GM18520 (cell line): Measurements from ENCODE around the gene TBC1D7.
"Not testable (repeated sequence)": the region's sequence is repeated elsewhere in the genome, so short reads cannot be mapped to it uniquely, and the experiment has no call there.

Source experiments
- ATAC-seq: cut with Tn5 transposase; IDR thresholded peaks from one replicate; pipeline ENCODE4 v1.9.1; 2021; ENCODE audit not compliant: unreplicated experiment

The TBC1D7 gene

DNA sequence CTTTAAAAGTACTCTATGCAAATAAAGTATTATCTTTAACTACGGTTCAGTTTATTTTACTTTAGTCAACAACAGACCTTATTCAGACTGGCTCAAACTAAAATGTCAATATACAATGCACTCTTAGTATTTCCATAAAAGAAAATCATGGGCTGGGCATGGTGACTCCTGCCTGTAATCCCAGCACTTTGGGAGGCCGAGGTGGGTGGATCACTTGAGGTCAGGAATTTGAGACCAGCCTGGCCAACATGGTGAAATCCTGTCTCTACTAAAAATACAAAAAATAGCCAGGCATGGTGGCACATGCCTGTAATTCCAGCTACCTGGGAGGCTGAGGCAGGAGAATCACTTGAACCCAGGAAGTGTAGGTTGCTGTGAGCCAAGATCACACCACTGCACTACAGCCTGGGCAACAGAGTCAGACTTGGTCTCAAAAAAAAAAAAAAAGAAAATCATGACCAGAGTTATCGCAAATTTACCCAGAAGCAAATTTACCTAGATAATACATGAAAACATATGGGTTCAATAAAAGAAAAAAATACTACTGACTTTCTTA lies 2.2 kb downstream of the TBC1D7 start:
- not testable (repeated sequence) for ATAC-seq

DNA sequence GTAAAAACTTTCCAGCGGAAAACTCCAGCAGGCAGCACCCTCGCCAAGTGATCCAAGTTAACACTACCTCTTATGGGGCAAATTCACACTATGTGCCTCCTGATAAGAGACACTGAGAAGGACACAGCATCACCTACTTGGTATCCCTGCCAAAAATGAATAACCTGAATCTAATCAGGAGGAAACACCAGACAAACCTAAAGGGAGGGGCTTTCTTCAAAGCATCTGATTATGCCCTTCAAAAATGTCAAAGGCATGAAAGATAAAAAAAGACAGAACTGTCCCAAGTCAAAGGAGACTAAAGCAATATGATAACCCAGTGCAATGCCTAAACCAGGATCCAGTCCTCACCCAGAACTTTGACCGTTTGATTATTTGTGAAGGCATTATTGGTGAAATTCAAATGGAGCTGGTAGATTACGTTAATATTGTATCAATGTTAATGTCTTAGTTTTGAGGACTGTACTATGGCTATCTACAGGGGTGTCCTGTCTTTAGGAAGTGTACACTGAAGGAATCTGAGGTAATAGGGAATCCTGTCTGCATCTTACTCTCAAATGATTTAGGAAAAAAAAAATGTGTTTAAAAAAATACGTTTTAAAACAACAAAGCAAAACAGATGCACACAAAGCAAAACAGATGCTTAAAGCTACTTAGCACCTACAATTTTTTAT lies 8.3 kb downstream of the TBC1D7 start:
- no peak for ATAC-seq

DNA sequence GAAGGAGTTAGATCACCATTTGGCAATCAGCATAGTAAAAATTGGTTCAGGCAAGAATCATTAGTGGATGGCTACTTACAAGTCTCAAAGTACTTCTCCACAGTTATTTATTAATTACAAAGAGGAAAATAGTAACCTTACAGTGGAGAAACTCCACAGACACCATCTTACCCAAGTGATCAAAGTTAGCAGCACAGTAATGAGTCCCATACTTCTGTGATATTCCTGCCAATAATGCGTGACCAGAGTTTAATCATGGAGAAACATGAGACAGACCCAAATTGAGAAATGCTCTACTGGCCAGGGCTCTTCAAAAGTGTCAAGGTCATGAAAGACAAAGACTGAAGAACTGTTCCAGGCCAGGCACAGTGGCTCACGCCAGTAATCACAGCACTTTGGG lies 9.5 kb downstream of the TBC1D7 start:
- ATAC-seq = no peak

GRCh38 chr6:13315896-13316295 lies 12.4 kb downstream of the TBC1D7 start:
- ATAC-seq = no peak

DNA sequence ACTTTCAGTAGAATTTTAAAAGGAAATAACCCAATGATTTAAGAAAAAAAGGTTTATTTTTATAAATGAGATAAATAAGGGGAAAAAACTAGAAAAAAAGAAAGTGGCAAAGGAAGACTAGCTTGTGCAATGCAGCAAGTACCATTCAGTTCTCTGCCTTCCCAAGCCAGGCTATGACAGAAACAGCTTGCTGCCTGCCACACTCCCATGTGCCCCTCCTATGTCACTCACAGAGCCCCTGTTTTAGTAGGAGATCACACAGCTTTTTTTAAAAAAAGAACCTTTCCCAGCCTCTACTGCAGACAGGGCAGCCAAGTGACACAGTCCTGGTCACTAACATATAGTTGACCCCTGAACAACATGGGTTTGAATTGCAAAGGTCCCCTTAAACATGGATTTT lies 13.5 kb downstream of the TBC1D7 start:
- no peak for ATAC-seq

- ATAC-seq = no peak
Observed at GRCh38 chr6:13311155-13311554, 17.2 kb downstream of the TBC1D7 start.

DNA sequence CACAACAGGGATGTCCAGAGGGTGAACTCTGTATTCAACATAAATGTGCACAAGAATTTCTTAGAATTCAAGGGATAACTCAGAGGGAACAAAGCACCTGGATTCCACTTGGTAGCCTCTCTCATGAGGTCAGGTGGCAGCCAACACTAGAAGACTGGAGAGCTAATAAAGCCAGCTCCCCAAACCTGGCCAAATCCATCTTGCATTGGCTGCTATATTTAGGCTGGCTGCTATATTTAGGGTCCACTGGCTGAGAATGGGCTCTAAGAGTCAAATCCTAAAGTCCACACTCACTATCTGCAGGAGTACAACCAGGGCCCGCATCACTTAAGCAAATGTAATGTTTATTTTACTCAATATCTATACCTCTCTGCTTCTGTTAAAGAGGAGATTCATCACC lies 20.0 kb downstream of the TBC1D7 start:
- no peak for ATAC-seq

- no peak for ATAC-seq
Observed at GRCh38 chr6:13307508-13307995, 20.8 kb downstream of the TBC1D7 start.

DNA sequence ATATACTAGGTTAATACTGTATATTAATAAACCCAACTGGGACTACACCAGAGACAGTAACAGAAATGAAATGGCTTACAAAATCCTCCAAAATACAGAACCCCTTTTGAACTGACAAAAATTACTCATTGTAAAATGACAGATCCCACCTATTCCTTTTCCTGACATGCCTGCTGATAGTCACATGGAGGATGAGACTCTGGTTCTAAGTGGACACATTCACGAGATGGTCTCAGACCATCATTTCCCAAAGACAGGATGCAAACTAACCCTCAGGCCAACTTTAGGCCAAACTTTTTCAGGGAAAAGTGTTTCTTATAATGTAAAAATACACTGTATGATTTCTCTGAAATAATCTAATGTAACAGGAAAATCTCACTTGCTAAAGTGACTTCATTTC lies 22.5 kb downstream of the TBC1D7 start:
- no peak for ATAC-seq

- no peak for ATAC-seq
Observed at GRCh38 chr6:13305288-13305687, 23.0 kb downstream of the TBC1D7 start.

GRCh38 chr6:13304580-13305260 lies 23.6 kb downstream of the TBC1D7 start:
- ATAC-seq = peak; percentile 29

DNA sequence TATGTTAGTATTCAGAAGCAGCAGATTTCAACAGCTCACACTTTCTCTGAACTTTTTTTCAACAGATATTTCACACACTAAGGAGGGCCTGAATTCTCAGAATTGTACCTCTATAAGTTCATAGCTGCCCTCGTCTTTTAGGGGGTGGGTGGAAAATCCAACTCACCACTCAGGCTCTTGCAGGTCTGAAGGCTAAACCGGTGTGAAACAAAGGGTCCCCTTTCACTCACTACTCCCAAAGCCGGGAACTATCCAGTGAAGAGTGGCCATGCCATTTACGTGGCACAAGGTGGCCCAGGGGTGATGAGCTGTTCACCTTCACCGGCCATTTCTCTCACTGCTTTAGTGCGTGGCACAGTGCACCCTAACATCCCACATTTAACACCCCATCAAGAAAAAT lies 24.2 kb downstream of the TBC1D7 start:
- ATAC-seq = no peak

DNA sequence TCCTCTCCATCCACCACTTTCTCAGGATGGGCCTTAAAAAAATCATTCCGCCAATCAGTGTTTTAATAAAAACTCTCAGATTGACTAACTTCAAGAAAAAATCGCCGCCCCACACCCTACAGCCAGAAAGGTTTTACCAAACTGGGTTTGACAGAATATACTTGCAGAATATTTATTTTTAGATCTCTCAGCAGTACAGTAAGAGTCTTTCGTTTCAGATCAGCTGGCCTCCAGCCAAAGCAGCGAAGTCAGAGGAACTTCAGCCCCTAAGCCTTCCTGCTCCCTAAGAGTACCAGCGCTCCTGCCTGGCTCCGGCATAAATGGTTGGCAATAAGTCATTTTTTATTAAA lies 24.7 kb downstream of the TBC1D7 start:
- peak; percentile 41 for ATAC-seq

DNA sequence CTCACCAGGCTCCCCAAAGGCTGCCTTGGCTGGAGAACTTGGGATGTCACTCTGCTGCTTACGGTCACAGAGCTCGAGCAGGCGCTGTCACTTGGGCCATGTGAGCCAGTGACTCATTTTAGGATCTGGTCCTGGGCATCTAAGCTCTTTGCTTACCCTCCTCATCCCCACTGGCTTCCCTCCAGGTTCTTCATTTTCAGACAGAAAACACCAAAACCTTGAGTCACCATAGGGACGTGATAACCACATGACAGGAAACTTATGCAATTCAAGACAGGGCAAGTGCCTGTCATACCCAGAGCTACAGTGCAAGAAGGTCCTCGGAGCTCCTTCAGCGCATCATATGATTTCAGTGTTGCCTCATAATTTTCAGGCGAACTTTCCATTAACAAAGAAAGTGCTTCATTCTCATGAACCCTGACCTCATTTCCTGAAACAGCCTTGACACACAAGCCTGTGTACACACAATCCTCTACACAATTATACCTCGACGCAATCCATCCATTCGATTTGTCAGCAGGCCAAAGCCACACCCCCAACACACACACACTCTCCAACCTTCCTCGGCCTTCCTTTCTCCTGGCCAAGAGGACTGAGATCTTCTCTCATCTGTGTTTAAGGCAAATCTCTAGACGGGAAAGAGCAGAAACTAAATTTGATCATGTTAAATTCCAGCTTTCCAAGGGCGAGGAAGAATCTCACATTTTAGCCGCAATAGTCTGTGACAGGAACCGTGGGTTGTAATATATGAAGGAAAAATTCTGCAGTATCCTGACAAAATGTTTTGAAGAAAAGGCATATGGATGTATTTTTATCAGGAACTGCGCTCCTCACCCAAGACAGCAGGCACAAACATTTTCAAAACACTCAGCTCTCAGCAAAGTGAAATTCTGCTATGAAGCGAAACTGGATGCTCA lies 25.3 kb downstream of the TBC1D7 start:
- ATAC-seq = peak; percentile 81

DNA sequence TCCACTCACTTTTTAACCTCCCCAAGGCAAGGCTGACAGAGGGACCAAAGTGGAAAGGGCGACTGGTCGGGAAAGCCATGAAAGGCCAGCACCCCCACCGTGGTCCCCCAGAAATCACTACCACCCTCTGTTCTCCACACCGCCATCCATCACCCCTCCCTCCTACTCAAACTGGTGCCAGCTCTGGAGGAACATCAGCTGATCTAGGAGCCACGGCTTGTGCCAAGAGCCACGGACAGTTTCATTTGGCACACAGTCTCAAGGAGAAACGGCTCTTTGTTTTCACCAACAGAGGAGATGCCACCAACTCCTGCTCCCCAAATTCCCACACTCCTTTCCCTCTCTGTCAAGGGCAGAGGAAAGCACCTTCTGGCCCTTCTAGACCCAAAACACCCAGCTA lies 26.0 kb downstream of the TBC1D7 start:
- no peak for ATAC-seq

GRCh38 chr6:13300643-13301590 lies 27.4 kb downstream of the TBC1D7 start:
- ATAC-seq = no peak

DNA sequence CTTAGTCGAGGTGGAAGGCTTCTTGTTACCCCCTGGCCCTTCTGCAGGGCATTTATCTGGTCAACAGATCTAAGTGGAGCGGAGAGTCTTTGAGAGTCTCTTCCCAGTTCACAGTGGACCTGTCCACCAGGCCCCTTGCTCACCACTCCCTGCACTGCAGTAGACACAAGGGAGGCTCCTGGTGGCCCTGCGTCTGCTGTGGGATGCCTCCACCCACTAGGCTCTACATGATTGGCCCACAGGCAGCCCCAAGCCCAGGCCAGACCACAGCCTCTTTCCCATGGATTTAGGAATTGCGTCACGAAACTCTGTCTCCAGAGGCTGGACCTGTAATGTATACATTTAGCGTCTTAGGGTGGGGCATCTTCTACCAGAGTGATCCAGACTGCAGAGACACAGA lies 28.4 kb downstream of the TBC1D7 start:
- no peak for ATAC-seq

DNA sequence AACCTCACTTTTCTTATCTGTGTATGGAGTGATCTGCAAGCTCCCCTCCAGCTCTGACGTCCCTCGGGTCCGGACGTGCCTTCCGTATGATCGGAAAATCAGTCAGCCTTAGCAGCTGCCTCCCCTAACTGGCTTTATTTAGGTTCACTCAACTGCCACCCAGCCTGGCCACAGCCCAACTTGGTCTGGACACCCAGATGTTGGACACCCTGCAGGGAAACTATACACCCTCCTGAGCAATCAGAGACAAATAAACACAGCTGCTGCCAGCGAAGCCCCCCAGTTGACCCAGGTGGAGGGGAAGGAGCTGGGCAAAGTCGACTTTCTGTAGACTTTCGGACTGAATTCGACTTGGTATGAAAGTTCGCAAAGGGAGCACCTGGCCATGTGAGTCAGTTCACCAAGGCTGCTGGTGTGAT lies 28.9 kb downstream of the TBC1D7 start:
- ATAC-seq = no peak

DNA sequence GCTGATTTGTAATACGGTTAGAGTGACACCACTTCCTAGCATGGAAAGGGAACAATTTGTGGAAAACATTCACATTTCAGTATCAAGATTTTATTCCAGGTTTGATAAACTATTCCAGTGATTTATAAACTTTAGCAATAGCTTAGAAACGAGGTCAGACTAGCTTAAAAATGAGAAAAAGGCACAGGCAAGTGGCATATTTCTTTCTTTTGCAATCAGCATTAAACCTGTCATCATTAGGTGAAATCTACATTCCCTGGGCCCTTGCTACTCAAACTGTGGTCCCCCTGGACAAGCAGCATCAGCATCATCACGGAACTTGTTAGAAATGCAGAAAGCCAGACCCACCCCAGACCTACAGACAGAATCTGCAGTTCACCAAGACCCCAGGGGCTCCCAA lies 29.9 kb downstream of the TBC1D7 start:
- ATAC-seq = no peak

DNA sequence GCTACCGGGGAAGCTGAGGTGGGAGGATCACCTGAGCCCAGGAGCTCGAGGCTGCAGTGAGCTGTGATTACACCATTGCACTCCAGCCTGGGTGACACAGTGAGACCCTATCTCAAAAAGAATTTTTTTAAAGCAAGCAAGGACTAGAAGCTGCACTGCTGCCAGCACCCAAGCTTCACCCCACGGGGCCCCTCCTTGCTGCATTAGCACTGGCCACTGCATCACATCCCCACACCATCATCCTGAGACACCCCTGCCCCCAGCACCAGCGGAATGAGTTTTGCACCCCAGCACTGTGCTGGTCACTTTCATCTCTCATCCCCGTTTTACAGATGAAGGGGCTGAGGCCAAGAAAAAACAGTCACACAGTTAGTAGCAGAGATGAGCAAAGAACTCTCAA lies 30.9 kb downstream of the TBC1D7 start:
- ATAC-seq = no peak
